ENCODE data around the gene MORN3. TPM values are rescaled to one million over a fixed set of nuclear protein-coding genes. Genes with fewer than 3 reads are reported as not detected.

Gene MORN3
- total RNA-seq, 2 experiments from 2014 or later: 2.0 to 2.6 TPM

GRCh38 chr12:121600702-121601336 lies 68.6 kb downstream of the MORN3 start:
- POLR2A ChIA-PET: no interaction called here
- ATAC-seq: no peak
- Mint-ChIP-seq H3K4me1 (no peaks in the 10 kb centered on the region), H3K27me3 (no peaks in the 10 kb centered on the region), H3K36me3 (ENCODE audit: low read depth) (no peaks in the 10 kb centered on the region), H3K27ac (no peak overlapping the region), H3K4me3 (no peak overlapping the region), H3K9me3 (ENCODE audit: low read depth) (no peaks in the 10 kb centered on the region)
- no peak for DNase-seq
- intact Hi-C loops (cut with DNase I, micrococcal nuclease): no loop called here
- CTCF ChIA-PET: interaction anchor here (0.6 to 1.9 kb wide), 3 partner anchors 20 to 101 kb away, joined by 3 to 4 read pairs (median 3); partner anchors contain the start of gene KDM2B

Other genes with a start within 250 kb of the MORN3 start
- gene KDM2B, start 88.6 kb downstream of the MORN3 start, total RNA-seq: 10 to 100 TPM; 39.2 to 48.7 TPM
- gene ORAI1, start 43.1 kb downstream of the MORN3 start, total RNA-seq: 10 to 100 TPM; 29.4 to 35.9 TPM
- gene TMEM120B, start 43.1 kb upstream of the MORN3 start, total RNA-seq: 10 to 100 TPM in 1 of 2 experiments, 1 to 10 TPM in 1; 8.8 to 11.7 TPM
- 100 to 1,000 TPM in 1 of 2 experiments, 10 to 100 TPM in 1; 100.0 to 105 TPM for gene RHOF, start 124.0 kb upstream of the MORN3 start, total RNA-seq
- gene SETD1B, start 134.4 kb upstream of the MORN3 start, total RNA-seq: 10 to 100 TPM; 13.7 to 14.0 TPM
- not detected for gene HPD, start 189.2 kb upstream of the MORN3 start, total RNA-seq
- gene PSMD9, start 219.1 kb upstream of the MORN3 start, total RNA-seq: 10 to 100 TPM; 50.4 to 56.2 TPM
- under 1 TPM; 0.59 to 0.65 TPM for gene CFAP251, start 248.9 kb upstream of the MORN3 start, total RNA-seq

All from activated CD4-positive, alpha-beta T cell treated with anti-CD3 and anti-CD28 coated beads for 36 hours (primary cell).